Calu3 (cell line): ENCODE measurements around the gene HMMR. TPM values are rescaled to one million over a fixed set of nuclear protein-coding genes. Genes with fewer than 3 reads are reported as not detected.
"Not testable (repeated sequence)": the region's sequence is repeated elsewhere in the genome, so short reads cannot be mapped to it uniquely, and the experiment has no call there.

Experiments used
- Bru-seq: library from RNA; stranded (reverse); fragments of 400-500 nt; gene quantifications from one replicate; lab custom pipeline; 2021; lab: Mats Ljungman, UMichigan
- BruChase-seq, 2 experiments: library from RNA; stranded (reverse); fragments of 400-500 nt; gene quantifications; one replicate each; lab custom pipeline; 2021; lab: Mats Ljungman, UMichigan
- BruUV-seq: library from RNA; stranded (reverse); fragments of 400-500 nt; replicated peaks from 2 replicates; lab custom pipeline; 2021; lab: Mats Ljungman, UMichigan
- CTCF ChIA-PET: fragments of 300-600 bp; sonication (Branson Sonifier 250); formaldehyde crosslinking; loops from one replicate; lab custom pipeline; 2022; ENCODE audit warnings: antibody characterized with exemption; lab: Charles Lee
- DNase-seq: peaks from one replicate; pipeline ENCODE4 v3.0.0; 2022
- H3K27ac Mint-ChIP-seq: one replicate; pipeline ENCODE4 v1.8.0; 2022; ENCODE audit warnings: mixed read lengths; ENCODE audit not compliant: unreplicated experiment
- H3K27me3 Mint-ChIP-seq: one replicate; pipeline ENCODE4 v1.8.0; 2022; ENCODE audit warnings: mixed read lengths; ENCODE audit not compliant: unreplicated experiment
- H3K36me3 Mint-ChIP-seq: one replicate; pipeline ENCODE4 v1.8.0; 2022; ENCODE audit warnings: mild to moderate bottlenecking, moderate library complexity, mixed read lengths; ENCODE audit not compliant: insufficient read depth, unreplicated experiment
- H3K4me1 Mint-ChIP-seq: one replicate; pipeline ENCODE4 v1.8.0; 2022; ENCODE audit warnings: mild to moderate bottlenecking, low read depth, mixed read lengths; ENCODE audit not compliant: unreplicated experiment
- H3K4me3 Mint-ChIP-seq: one replicate; pipeline ENCODE4 v1.8.0; 2022; ENCODE audit warnings: mild to moderate bottlenecking, low read depth, moderate library complexity, mixed read lengths; ENCODE audit not compliant: unreplicated experiment
- H3K9me3 Mint-ChIP-seq: one replicate; pipeline ENCODE4 v1.8.0; 2022; ENCODE audit warnings: low read depth, mixed read lengths; ENCODE audit not compliant: unreplicated experiment
- intact Hi-C: fragments of 100-400 bp; cut with micrococcal nuclease; formaldehyde crosslinking; loops from one replicate; pipeline ENCODE4 v1.10.0; 2022; ENCODE audit not compliant: unreplicated experiment
- long read RNA-seq: library from polyadenylated mRNA; stranded (forward); transcript quantifications from one replicate; pipeline ENCODE4 v2.0.0, GENCODE V29; 2022
- total RNA-seq: library from RNA; stranded (reverse); gene quantifications from 2 replicates; pipeline ENCODE4 v1.2.3, GENCODE V29; 2022
- TF ChIP-seq, protein P1 (sequence below): fragments of 200-600 bp; IDR thresholded peaks from one replicate; pipeline ENCODE4 v1.8.0; 2022; ENCODE audit warnings: antibody characterized with exemption; ENCODE audit not compliant: unreplicated experiment

Gene HMMR, protein sequence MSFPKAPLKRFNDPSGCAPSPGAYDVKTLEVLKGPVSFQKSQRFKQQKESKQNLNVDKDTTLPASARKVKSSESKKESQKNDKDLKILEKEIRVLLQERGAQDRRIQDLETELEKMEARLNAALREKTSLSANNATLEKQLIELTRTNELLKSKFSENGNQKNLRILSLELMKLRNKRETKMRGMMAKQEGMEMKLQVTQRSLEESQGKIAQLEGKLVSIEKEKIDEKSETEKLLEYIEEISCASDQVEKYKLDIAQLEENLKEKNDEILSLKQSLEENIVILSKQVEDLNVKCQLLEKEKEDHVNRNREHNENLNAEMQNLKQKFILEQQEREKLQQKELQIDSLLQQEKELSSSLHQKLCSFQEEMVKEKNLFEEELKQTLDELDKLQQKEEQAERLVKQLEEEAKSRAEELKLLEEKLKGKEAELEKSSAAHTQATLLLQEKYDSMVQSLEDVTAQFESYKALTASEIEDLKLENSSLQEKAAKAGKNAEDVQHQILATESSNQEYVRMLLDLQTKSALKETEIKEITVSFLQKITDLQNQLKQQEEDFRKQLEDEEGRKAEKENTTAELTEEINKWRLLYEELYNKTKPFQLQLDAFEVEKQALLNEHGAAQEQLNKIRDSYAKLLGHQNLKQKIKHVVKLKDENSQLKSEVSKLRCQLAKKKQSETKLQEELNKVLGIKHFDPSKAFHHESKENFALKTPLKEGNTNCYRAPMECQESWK
- 52.7 and 54.3 TPM in 2 replicates for total RNA-seq
- percentile 84 among the genes with signal in this experiment for Bru-seq, nascent RNA
- percentile 87 among the genes with signal in this experiment for BruChase-seq, experiment 1, labeled RNA remaining after a 6-hour chase
- percentile 85 among the genes with signal in this experiment for BruChase-seq, experiment 2, labeled RNA remaining after a 2-hour chase
- long read RNA-seq, transcript HMMR-201 (17 exons, 2,872 nt) = minor isoform, 16 of 69 reads
- long read RNA-seq, transcript HMMR-203 (18 exons, 3,102 nt) = major isoform, 39 of 69 reads
- long read RNA-seq, partial matches to known transcripts = 3 of 69 reads
- long read RNA-seq, other reads (novel, unspliced or antisense) = 10 of 69 reads

DNA sequence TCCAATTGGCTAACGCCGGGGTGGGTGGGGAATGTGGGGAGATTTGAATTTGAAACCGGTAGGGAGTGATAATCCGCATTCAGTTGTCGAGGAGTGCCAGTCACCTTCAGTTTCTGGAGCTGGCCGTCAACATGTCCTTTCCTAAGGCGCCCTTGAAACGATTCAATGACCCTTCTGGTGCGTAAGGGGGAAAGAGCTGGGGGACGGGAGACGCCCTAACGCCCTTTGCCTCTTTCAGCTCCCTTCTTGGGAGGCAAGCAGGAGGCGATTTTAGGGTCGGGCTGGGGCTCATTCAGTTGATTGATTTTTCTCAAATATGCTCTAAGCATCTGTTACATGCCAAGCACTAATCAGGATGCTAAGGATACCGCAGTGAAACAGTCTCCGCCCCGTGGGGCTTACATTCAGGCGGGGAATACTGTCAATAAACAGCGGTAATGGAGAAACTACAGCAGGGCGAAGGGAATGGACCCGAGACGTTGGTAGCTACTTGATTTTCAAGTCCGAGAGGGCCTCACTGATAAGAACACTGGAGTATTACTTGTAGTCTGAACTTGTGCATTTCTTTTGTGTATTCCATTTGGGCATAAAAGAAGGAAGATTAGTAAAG lies at the start of gene HMMR:
Gene HMMR, plus strand, starts transcription at position 71 of the 610 bp plus-strand sequence. Its CDS starts 61 bp downstream, at position 132.
- TF ChIP-seq, protein P1, sequence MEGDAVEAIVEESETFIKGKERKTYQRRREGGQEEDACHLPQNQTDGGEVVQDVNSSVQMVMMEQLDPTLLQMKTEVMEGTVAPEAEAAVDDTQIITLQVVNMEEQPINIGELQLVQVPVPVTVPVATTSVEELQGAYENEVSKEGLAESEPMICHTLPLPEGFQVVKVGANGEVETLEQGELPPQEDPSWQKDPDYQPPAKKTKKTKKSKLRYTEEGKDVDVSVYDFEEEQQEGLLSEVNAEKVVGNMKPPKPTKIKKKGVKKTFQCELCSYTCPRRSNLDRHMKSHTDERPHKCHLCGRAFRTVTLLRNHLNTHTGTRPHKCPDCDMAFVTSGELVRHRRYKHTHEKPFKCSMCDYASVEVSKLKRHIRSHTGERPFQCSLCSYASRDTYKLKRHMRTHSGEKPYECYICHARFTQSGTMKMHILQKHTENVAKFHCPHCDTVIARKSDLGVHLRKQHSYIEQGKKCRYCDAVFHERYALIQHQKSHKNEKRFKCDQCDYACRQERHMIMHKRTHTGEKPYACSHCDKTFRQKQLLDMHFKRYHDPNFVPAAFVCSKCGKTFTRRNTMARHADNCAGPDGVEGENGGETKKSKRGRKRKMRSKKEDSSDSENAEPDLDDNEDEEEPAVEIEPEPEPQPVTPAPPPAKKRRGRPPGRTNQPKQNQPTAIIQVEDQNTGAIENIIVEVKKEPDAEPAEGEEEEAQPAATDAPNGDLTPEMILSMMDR = no peak
- H3K9me3 Mint-ChIP-seq = no peaks in the 10 kb centered on the region
- H3K4me3 Mint-ChIP-seq = peak within 1 kb of the TSS; percentile 79
- TSS peak; percentile 93 for BruUV-seq
- peaks cover 34% of the 10 kb centered on the region for H3K4me1 Mint-ChIP-seq
- peak within 1 kb of the TSS; percentile 76 for H3K27ac Mint-ChIP-seq
- intact Hi-C loops = loop anchor here (1.0 to 2.0 kb wide), 2 partner anchors 41 to 44 kb away; partner anchors contain the start of gene MAT2B
- H3K36me3 Mint-ChIP-seq = peaks cover 58% of the 10 kb centered on the region
- CTCF ChIA-PET = interaction anchor here (0.7 to 2.2 kb wide), 7 partner anchors 11 to 118 kb away, joined by 3 to 10 read pairs (median 4); partner anchors contain the start of gene MAT2B
- H3K27me3 Mint-ChIP-seq = no peaks in the 10 kb centered on the region
- no peak for DNase-seq

DNA sequence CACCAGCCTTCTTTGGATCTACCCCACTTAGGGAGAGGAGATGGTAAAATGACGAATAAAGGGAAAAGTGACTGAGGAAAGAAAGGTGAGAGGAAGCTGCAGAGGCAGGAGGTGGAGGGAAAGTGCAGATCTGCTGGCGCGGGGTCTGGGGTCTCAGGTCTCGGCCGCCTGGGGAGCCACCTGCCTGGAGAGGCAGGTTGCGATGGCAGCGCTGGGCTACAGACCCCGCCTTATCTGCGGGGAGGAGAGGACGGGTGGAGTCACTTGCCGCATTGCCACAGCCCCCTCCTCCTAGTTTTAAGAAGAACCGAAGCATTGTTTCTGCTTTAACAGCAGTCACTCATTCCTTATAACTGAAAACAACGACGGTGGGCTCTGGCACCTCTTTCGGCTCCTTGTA lies 44.8 kb upstream of the HMMR start:
- DNase-seq, intact Hi-C loops, CTCF ChIA-PET, H3K27me3 Mint-ChIP-seq, H3K27ac Mint-ChIP-seq, H3K4me3 Mint-ChIP-seq, H3K9me3 Mint-ChIP-seq, H3K36me3 Mint-ChIP-seq, BruUV-seq: not testable (repeated sequence)
- peaks cover 14% of the 10 kb centered on the region for H3K4me1 Mint-ChIP-seq

DNA sequence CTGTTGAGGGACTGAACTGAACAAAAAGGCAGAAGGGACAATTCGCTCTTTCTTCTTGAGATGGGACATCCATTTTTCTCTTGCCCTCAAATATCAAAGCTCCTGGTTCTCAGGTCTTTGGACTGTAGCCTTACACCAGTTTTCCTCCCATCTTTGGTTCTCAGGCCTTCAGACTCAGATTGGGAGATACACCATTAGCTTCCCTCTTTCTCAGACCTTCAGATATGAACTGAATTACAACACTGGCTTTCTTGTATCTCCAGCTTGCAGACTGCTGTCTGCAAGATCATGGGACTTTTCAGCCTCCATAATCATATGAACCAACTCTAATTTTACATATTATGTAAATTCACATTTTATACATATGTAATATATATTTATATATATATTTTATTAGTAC lies 35.6 kb upstream of the HMMR start:
- H3K27ac Mint-ChIP-seq = no peak overlapping the region
- H3K4me3 Mint-ChIP-seq = no peak overlapping the region
- TF ChIP-seq, protein P1 = no peak
- H3K9me3 Mint-ChIP-seq = peaks cover 5% of the 10 kb centered on the region
- no TSS peak for BruUV-seq
- no peaks in the 10 kb centered on the region for H3K36me3 Mint-ChIP-seq
- intact Hi-C loops = no loop called here
- CTCF ChIA-PET = no interaction called here
- no peaks in the 10 kb centered on the region for H3K27me3 Mint-ChIP-seq
- DNase-seq = no peak
- H3K4me1 Mint-ChIP-seq = peaks cover 2% of the 10 kb centered on the region

DNA sequence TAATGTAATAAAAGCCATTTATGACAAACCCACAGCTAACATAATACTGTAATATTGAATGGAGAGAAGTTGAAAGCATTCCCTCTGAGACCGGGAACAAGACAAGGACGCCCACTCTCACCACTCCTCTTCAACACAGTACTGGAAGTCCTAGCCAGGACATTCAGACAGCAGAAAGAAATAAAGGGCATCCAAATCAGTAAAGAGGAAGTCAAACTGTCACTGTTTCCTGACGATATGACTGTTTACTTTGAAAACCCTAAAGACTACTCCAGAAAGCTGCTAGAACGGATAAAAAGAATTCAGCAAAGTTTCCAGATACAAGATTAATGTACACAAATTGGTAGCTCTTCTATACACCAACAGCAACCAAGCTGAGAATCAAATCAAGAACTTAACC lies 34.3 kb upstream of the HMMR start:
- CTCF ChIA-PET, H3K4me1 Mint-ChIP-seq, H3K27me3 Mint-ChIP-seq, intact Hi-C loops, H3K4me3 Mint-ChIP-seq, H3K9me3 Mint-ChIP-seq, H3K27ac Mint-ChIP-seq, BruUV-seq, DNase-seq, H3K36me3 Mint-ChIP-seq: not testable (repeated sequence)
